Glomerular visceral epithelial cell (primary cell): ENCODE data around the gene TPRA1.
A peak's percentile ranks its signal among the peaks of the same experiment; 100 is the strongest.

ENCODE experiments used
- DNase-seq: peaks from one replicate; pipeline ENCODE4 v3.0.0-alpha.2; 2016; ENCODE audit errors: extremely low spot score

TPRA1 gene

DNA sequence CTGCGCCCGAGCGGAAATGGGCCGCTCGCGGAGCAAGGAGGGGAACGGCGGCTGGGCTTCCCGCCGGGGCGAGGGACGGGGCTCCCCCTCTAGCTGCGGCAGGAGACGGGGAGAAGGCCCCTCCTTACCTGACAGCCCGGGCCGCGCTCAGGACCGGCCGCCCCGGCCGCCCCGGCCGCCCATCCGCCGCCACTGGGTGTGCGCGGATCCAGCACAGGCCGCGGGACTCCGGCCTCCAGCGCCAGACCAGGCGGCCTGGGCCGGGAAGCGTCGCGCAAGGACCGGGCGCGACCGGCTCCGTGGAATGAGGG, 296 bp downstream of the TPRA1 start:
- DNase-seq = no peak

DNA sequence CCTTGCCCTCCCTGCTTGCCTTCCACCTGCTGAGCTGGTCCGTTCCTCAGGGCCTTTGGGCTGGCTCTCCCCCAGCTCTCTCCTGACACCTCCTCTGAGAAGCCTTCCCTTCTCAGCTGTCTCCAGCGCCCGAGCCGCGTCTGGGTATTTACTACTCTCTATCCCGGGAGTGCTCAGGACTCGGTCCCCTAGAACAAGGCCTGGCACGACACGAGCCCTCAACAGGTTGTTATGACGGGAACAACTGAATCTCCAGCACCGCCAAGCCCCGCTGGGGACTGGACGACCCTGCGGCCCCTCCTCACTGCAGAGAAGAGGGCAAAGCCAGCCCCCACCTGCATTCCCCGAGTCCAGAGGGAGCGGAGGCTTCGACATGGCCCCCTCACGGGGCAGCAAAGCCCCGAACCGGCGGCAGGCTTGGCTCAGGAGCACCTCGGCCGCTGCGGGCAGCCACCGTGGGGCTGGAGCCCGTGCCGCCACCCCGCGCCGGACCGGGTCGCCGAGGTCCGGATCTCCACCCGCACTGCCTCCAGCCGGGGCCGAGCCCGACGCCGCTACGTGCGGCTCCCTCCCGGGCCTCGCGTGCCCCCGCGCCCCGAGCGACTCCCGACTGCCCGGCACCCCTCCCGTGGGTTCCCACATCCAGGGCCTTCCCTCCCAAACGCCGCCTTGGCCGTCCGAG, 792 bp downstream of the TPRA1 start:
- DNase-seq = peak; percentile 13

GRCh38 chr3:127588806-127589577, 1.5 kb downstream of the TPRA1 start:
- peak; percentile 92 for DNase-seq

- DNase-seq = no peak
These were observed 2.7 kb downstream of the TPRA1 start for GRCh38 chr3:127587876-127588275.

GRCh38 chr3:127585813-127586413, 4.6 kb downstream of the TPRA1 start:
- DNase-seq = no peak

- DNase-seq = no peak
These were observed 5.2 kb downstream of the TPRA1 start for GRCh38 chr3:127585163-127585812.

GRCh38 chr3:127584734-127585133, 5.8 kb downstream of the TPRA1 start:
- no peak for DNase-seq

DNA sequence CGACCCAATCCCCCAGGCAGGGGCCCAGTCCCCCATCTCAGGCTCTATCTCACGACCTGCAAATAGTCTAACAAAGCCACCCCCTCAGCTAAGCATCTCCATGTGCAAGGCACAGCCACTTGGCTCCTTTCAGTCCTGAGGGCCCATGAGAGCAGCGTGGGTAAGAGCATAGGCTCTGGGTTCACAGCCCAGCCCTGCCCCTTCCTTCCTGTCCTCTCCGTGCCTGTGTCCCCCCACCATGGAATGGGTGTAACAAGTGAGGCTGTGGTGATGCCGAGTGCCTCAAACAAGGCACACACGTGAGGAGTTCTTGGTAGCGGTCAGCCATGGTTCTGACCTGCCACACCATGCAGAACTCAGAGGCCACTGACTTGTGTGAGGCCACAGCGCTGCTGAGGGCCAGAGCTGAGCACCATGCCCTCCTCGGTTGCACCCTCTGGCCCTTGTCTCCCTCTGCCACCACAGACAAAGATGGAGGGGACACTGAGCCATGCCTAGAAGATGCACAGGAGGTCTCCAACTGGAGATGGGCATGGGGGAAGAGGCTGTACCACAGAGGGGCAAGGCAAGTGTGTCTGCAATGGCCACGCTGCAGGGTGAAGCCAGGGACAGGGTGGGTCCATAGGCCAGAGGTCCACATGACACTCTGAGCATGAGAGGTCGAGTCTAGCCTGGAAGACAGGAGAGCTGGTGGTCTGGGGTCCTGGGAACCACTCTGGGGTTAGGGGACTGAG, 10.0 kb downstream of the TPRA1 start:
- DNase-seq = no peak

DNA sequence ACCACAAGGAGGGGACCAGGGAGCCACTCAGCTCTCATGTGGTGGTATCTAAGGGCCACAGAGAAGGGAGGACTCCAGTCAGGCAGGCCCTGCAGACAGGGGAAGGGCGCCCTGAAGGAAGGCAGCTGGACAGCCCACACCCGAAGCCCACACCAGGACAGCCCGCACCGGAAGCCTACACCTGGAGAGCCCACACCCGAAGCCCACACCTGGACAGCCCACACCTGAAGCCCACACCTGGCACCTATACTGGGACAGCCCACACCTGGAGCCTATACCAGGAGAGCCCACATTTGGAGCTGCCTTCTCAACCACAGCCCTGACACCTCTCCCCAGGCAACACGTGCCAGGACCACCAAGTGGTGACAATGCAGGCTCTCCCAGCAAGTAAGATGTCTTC, 11.7 kb downstream of the TPRA1 start:
- no peak for DNase-seq

GRCh38 chr3:127578168-127578567, 12.4 kb downstream of the TPRA1 start:
- no peak for DNase-seq

DNA sequence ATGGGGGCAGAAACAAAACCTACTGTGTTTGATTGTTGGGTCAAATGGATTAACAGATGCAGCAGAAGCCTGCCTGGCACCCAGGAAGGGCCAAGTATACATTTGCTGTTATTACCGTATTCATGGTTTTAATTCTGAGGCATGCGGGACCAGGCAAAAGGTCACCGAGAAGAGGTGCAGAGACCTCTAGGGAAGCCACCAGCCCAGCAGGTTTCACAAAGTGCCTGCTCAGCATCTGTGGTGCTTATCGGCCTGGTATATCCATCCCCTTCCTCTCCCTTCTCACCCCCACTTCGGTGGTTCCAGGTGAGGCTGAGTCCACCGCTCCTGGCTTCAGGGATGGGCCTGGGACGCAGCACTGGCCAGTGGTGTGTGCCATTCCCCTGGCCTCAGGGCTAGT, 13.1 kb downstream of the TPRA1 start:
- DNase-seq = no peak

DNA sequence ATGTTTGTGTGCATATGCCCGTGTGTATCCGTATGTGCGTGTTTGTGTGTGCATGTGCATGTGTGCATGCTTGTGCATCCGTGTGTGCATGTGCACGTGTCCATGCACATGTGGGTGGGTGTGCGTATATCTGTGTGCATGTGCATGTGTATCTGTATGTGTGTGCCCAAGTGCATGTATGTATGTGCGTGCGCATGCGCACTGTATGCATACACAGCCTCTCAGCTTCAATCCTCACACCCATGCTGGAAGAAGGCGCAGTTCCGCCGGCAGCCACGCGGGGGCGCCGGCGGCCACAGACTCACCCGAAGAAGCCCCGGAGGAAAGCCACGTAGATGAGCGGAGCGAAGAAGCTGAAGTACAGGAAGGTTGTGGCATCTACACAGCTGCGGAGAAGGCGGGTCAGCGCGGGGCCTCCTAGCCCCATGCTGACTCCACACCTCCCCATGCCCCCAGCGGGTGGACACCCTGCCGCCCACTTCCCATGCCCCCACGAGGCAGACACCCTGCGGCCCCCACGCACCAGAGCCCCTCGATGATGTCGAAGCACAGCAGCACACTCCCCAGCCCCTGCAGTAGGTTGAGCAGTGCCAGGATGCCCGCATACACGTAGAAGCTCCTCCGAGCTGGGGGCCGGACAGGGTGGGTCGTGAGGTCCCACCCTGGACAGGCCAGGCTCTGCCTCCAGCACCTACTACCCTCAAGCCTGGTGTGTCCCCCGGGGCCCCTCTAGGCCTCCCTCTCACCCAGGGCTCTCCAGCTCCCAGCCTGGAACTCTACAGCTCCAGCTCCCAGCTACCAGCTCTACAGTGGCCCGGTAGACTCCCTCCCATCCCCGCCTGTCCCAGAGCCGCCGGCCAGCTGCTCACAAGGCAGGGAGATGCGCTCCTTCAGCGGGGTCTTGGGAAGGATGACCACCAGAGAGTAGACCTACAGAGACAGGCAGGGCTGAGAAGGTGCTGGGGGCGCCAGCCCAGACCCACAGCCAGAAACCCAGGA, 15.4 kb downstream of the TPRA1 start:
- peak; percentile 95 for DNase-seq

GRCh38 chr3:127573912-127574311, 16.6 kb downstream of the TPRA1 start:
- no peak for DNase-seq

GRCh38 chr3:127573401-127573800, 17.1 kb downstream of the TPRA1 start:
- no peak for DNase-seq

DNA sequence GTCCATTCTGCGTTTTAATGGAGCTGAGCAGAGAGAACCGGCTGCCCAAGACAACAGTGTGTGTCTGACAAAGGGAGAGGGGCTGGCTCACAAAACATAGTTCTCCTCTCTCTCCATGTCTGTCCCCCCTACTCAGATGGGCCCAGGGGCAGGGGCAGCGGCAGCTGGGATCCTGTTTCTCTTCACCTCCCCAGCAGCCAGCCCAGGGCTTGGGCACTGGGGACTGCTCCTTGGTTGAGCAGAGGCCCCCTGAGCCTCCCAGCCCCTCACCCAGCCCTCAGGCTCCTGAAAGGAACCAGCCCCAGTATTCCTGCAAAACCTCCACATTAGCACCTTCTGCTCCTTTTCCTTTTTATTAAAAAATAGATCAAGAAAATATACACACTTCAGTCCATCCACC, 17.8 kb downstream of the TPRA1 start:
- no peak for DNase-seq

- DNase-seq = no peak
These were observed 18.3 kb downstream of the TPRA1 start for GRCh38 chr3:127572186-127572585.

GRCh38 chr3:127570520-127570919, 20.0 kb downstream of the TPRA1 start:
- DNase-seq = no peak

GRCh38 chr3:127569160-127569559, 21.4 kb downstream of the TPRA1 start:
- DNase-seq = no peak

GRCh38 chr3:127568586-127568985, 21.9 kb downstream of the TPRA1 start:
- DNase-seq = no peak

DNA sequence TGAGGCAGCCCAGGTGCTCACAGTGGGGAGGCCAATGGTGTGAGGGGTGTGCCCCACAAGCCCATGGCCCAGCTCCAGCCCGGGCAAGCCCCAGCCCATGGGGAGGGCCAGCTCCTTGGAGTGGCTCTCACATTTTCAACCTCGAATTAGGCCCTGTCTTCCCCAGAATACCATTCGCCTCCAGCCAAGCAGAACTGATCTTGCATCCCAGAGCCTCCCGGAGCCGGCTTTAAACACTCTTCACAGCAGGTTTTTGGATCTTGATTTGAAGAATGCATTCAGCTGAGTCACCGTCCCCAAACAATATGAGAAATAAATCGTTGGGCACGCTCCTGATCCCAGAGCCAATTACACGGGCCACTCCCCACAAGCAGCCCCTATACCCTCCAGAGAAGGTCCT, 23.7 kb downstream of the TPRA1 start:
- no peak for DNase-seq

GRCh38 chr3:127565711-127566110, 24.8 kb downstream of the TPRA1 start:
- no peak for DNase-seq
